GM12801 (cell line): ENCODE measurements around the gene SQSTM1.

Experiments
- TF ChIP-seq, protein P1 (sequence below): IDR thresholded peaks from one replicate; pipeline ENCODE4 v1.5.1; 2011; ENCODE audit warnings: control low read depth; ENCODE audit not compliant: insufficient read length; ENCODE audit errors: extremely low read depth

SQSTM1 gene

DNA sequence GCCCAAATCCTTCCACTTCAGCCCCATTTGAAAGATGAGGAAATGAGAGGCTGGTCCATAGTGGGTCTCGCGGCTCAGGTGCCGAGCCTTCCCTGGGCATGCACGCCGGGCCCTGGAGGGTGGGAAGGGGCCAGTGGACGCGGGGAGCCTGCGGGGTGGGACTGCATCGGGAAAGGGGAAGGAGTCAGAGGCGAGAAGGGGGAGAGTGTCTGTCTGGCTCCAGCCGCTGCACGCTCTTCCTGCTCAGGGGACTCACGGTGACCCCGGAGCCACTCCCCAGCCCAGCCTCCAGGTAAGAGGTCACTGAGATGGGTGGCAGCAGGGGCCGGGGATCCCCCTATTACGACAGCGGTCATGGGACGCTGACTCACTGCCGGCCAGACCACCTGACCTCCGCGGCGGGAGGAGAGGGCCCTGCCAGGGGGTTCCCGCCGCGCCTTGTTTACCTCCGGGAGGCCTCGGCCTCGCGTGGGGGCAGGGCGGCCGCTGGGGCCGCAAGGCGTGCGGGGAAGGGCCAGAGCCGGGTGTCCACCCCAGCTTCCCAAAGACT is 1.9 kb upstream of the SQSTM1 start:
- TF ChIP-seq, protein P1, sequence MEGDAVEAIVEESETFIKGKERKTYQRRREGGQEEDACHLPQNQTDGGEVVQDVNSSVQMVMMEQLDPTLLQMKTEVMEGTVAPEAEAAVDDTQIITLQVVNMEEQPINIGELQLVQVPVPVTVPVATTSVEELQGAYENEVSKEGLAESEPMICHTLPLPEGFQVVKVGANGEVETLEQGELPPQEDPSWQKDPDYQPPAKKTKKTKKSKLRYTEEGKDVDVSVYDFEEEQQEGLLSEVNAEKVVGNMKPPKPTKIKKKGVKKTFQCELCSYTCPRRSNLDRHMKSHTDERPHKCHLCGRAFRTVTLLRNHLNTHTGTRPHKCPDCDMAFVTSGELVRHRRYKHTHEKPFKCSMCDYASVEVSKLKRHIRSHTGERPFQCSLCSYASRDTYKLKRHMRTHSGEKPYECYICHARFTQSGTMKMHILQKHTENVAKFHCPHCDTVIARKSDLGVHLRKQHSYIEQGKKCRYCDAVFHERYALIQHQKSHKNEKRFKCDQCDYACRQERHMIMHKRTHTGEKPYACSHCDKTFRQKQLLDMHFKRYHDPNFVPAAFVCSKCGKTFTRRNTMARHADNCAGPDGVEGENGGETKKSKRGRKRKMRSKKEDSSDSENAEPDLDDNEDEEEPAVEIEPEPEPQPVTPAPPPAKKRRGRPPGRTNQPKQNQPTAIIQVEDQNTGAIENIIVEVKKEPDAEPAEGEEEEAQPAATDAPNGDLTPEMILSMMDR: no peak

DNA sequence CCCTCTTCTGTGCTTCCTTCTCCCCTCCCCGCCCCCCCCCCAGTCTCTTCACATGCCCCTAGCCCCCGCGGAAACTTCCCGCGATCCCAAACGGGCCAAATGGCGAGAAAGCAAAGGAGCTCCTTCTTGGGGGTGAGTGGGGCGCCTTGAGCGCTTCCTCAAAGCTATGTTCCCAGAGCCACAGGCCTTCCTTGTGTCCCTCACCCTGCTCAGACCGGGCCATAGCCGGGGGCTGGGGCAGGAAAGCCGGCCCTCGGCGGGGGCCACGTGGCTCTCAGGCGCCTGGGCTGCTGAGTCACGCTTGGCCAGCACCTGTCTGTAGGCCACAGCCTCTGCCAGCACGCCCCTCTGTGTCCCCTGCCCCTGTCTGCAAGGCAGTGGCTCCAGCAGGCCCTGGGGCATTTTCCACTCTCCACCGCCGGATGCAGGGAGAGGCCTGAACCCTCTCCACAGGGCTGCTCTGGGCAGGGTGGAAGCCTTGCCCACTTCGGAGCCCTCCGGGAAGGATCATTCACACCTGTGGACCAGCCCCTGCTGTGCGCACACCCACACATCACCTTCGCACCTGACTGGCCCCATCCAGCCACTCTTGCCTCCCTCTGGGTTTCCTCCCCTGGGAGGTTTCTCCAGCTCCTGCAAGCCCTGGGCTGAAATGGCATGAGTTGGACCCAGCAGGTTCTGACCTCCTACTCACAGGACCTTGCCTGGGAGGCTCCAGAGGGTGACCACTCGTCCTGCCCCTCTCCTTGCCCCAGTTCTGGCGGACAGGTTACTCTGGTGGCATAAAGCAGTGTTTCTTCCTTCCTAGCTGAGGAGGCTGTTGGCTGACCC is 1.2 kb upstream of the SQSTM1 start:
- TF ChIP-seq, protein P1: no peak

DNA sequence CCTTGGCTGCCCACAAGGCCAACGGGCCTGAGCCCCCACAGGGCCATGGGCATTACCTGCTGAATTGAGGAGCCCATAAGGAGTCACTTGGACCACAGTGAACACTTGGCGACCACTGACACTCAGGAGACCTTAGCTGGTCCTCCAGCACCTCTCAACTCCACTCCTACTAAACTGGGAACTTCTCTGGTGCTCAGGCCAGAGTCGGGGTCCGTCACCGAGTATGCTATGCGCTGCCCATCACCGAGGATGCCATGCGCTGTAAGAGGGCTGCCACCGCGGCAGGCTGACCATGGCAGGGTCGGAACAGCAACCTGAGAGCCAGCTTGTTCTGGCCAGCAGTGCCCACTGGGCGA is 600 bp upstream of the SQSTM1 start:
- TF ChIP-seq, protein P1: no peak

GRCh38 chr5:179821298-179822058 is 773 bp downstream of the SQSTM1 start:
- TF ChIP-seq, protein P1: no peak

GRCh38 chr5:179822059-179822432 is 1.3 kb downstream of the SQSTM1 start:
- TF ChIP-seq, protein P1: no peak

- TF ChIP-seq, protein P1: no peak
Observed at GRCh38 chr5:179822444-179822990, 1.8 kb downstream of the SQSTM1 start.
